SK-N-SH (cell line): ENCODE data around the gene VIL1. TPM values are rescaled to one million over a fixed set of nuclear protein-coding genes. Genes with fewer than 3 reads are reported as not detected.

Experiments
- CTCF ChIA-PET: fragments of 300-600, 350-600 bp; formaldehyde crosslinking; extraction: SDS; loops from one replicate; lab custom pipeline; 2021; lab: Yijun Ruan, JAX
- POLR2A ChIA-PET: fragments of 350-600 bp; sonication (Branson Sonifier 250); formaldehyde crosslinking; extraction: SDS; loops from one replicate; lab custom pipeline; 2020; ENCODE audit warnings: antibody characterized with exemption, inconsistent platforms; lab: Yijun Ruan, JAX
- DNase-seq: peaks from one replicate; pipeline ENCODE4 v3.0.0; 2012
- H2AFZ ChIP-seq: fragments of 200-600 bp; sonication (generic); 2 replicates; pipeline ENCODE4 v1.8.1; 2016; ENCODE audit warnings: antibody characterized with exemption, mild to moderate bottlenecking, low read depth
- H3F3A ChIP-seq: fragments of 200-600 bp; sonication (generic); replicated peaks from 2 replicates; pipeline ENCODE3; 2016; ENCODE audit warnings: antibody characterized with exemption, mild to moderate bottlenecking; ENCODE audit not compliant: insufficient read depth
- H3K27ac ChIP-seq, 2 experiments: fragments of 200-500 bp in 1 of 2; fragments of 200-600 bp in 1 of 2; sonication (Bioruptor generic) in 1 of 2; sonication (generic), shearing (Covaris generic) in 1 of 2; 2 replicates each; pipeline versions ENCODE4 v1.5.1 to v1.6.1; 2014 to 2016; ENCODE audit warnings: low read depth in 2 of 2, inconsistent platforms in 1 of 2, low read length in 1 of 2, mild to moderate bottlenecking in 1 of 2, mixed read lengths in 1 of 2
- H3K27me3 ChIP-seq: fragments of 200-600 bp; sonication (generic), shearing (Covaris generic); 2 replicates; pipeline ENCODE4 v1.6.1; 2016; ENCODE audit warnings: mixed run types; ENCODE audit not compliant: insufficient read depth
- H3K36me3 ChIP-seq, 2 experiments: fragments of 200-500 bp in 1 of 2; fragments of 200-600 bp in 1 of 2; sonication (Bioruptor generic) in 1 of 2; sonication (generic) in 1 of 2; replicated peaks in 1 of 2; 2 replicates each; pipeline versions ENCODE3 to v1.5.1; 2014 to 2016; ENCODE audit warnings: low read length in 1 of 2, mild to moderate bottlenecking in 1 of 2; ENCODE audit not compliant: insufficient read depth in 2 of 2, control insufficient read depth in 1 of 2
- H3K4me1 ChIP-seq, 2 experiments: fragments of 200-500 bp in 1 of 2; fragments of 200-600 bp in 1 of 2; sonication (Bioruptor generic) in 1 of 2; sonication (generic), shearing (Covaris generic) in 1 of 2; 2 replicates each; pipeline versions ENCODE4 v1.5.1 to v1.6.1; 2014 to 2016; ENCODE audit warnings: low read depth in 1 of 2, low read length in 1 of 2, mixed run types in 1 of 2; ENCODE audit not compliant: insufficient read depth in 2 of 2, control insufficient read depth in 1 of 2
- H3K4me2 ChIP-seq: fragments of 200-600 bp; sonication (generic), shearing (Covaris generic); 2 replicates; pipeline ENCODE4 v1.6.1; 2017; ENCODE audit warnings: mixed run types
- H3K4me3 ChIP-seq, 2 experiments: fragments of 200-500 bp in 1 of 2; fragments of 200-600 bp in 1 of 2; sonication (Bioruptor generic) in 1 of 2; sonication (generic), shearing (Covaris generic) in 1 of 2; 2 replicates each; pipeline versions ENCODE4 v1.5.1 to v1.8.1; 2014 to 2016; ENCODE audit warnings: low read depth in 2 of 2, inconsistent platforms in 1 of 2, low read length in 1 of 2, mild to moderate bottlenecking in 1 of 2, mixed read lengths in 1 of 2, moderate library complexity in 1 of 2
- H3K79me2 ChIP-seq: fragments of 200-600 bp; sonication (generic); 2 replicates; pipeline ENCODE4 v1.8.1; 2017; ENCODE audit warnings: mild to moderate bottlenecking; ENCODE audit not compliant: insufficient read depth
- H3K9ac ChIP-seq: fragments of 200-600 bp; sonication (generic); 2 replicates; pipeline ENCODE4 v1.6.1; 2017; ENCODE audit warnings: mixed run types
- H3K9me2 ChIP-seq: fragments of 200-600 bp; sonication (generic); 2 replicates; pipeline ENCODE4 v1.6.1; 2017; ENCODE audit warnings: mixed run types
- H3K9me3 ChIP-seq: fragments of 200-600 bp; sonication (generic); 2 replicates; pipeline ENCODE4 v1.6.1; 2017; ENCODE audit warnings: mixed run types, mild to moderate bottlenecking, moderate library complexity
- H4K20me1 ChIP-seq: fragments of 200-600 bp; sonication (generic); 2 replicates; pipeline ENCODE4 v1.6.1; 2017; ENCODE audit warnings: mild to moderate bottlenecking, mixed run types; ENCODE audit not compliant: insufficient read depth
- CHD2 ChIP-seq: fragments of 150-350 bp; IDR thresholded peaks from 2 replicates; pipeline ENCODE4 v1.6.1; 2018; ENCODE audit warnings: low read length; ENCODE audit not compliant: partially characterized antibody
- CTCF ChIP-seq: fragments of 200-600 bp; sonication (generic); IDR thresholded peaks from 2 replicates; pipeline ENCODE4 v1.6.1; 2017; ENCODE audit warnings: antibody characterized with exemption, mild to moderate bottlenecking, moderate library complexity
- EP300 ChIP-seq, 2 experiments: IDR thresholded peaks; 2 replicates each; pipeline versions ENCODE4 v1.4.0 to v1.6.1; 2012; ENCODE audit warnings: borderline replicate concordance in 1 of 2, low read depth in 1 of 2, low read length in 1 of 2
- FOSL2 ChIP-seq: IDR thresholded peaks from 2 replicates; pipeline ENCODE4 v1.4.0; 2012; ENCODE audit warnings: low read depth, mild to moderate bottlenecking, moderate library complexity, borderline replicate concordance
- GABPA ChIP-seq: IDR thresholded peaks from 2 replicates; pipeline ENCODE4 v1.4.0; 2012; ENCODE audit warnings: low read depth, mild to moderate bottlenecking
- NRF1 ChIP-seq: IDR thresholded peaks from 2 replicates; pipeline ENCODE4 v1.6.1; 2012; ENCODE audit warnings: low read depth, mild to moderate bottlenecking, low read length
- RFX5 ChIP-seq: IDR thresholded peaks from 2 replicates; pipeline ENCODE4 v1.6.1; 2012; ENCODE audit warnings: mild to moderate bottlenecking, improper control_type of control experiment, low read length
- RXRA ChIP-seq: IDR thresholded peaks from 2 replicates; pipeline ENCODE4 v1.4.0; 2012; ENCODE audit warnings: low read depth, mild to moderate bottlenecking, borderline replicate concordance
- TCF12 ChIP-seq: IDR thresholded peaks from 2 replicates; pipeline ENCODE4 v1.4.0; 2012
- USF2 ChIP-seq: fragments of 150-350 bp; IDR thresholded peaks from 2 replicates; pipeline ENCODE4 v1.6.1; 2017; ENCODE audit warnings: antibody characterized with exemption, low read length, low read depth, borderline replicate concordance
- WGBS: methylation state at CpG from one replicate; pipeline ENCODE4 v1.1.6; 2017; ENCODE audit warnings: low lambda C conversion rate; 5-methylcytosine and 5-hydroxymethylcytosine counted together
- polyA plus RNA-seq, 3 experiments: library from polyadenylated mRNA; depleted of rRNA; stranded (reverse); fragments of >200 nt; gene quantifications; 2 replicates each; pipeline ENCODE4 v1.2.3, GENCODE V29; 2012
- TF ChIP-seq, protein P1 (sequence below): IDR thresholded peaks from 2 replicates; pipeline ENCODE4 v1.4.0; 2012; ENCODE audit warnings: low read depth, borderline replicate concordance

VIL1 gene
- polyA plus RNA-seq, 1 of the 3 experiments (the other 2 are of a cell fraction), result under 0.01 TPM

DNA sequence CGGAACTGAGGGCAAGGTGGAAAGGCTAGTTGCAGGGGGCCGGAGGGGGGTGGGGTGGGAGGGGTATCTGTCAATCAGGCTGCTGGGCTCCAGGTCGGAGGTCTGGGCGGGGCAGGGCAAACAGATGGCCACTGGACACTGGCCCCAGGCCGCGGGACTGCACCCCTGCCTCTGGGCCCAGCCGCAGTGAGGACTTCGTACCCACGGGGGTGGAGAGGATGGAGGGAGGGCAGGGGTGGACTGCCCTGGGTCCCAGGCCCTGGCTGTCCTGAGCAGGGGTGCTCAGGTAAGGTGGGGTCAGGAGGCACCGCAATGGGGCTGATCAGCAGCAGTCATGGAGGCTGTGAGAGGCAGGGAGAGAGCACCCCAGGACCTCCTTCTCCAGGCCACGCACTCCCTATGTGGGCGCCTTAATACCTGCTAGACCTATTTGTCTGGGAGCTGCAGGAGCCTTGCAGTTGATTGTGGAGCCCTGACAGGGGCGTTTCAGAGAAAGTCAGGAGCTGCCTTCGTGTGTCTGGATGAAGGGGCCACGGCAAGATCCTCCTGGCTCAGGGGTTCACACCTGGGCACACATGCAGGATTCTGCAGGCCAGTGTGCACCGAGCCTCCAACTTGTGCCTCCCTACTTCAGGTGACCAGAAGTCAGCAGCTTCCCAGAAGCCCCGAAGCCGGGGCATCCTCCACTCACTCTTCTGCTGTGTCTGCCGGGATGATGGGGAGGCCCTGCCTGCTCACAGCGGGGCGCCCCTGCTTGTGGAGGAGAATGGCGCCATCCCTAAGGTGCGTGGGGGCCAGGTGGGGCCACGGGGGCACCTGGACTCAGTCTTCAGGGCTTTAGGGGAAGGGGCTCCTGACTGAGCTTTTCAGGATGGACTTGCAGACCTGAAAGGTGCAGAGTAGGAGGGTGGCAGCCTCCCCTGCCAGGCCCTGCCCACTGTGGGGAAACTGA is 17.7 kb upstream of the VIL1 start (continued):
- TF ChIP-seq USF2, result no peak
- no peak for TF ChIP-seq EP300 (IDR thresholded peaks at IDR 0.05; ENCODE audit: borderline replicate concordance in 1 of 2, low read depth in 1 of 2, low read length in 1 of 2)
- TF ChIP-seq CHD2, result no peak
- TF ChIP-seq, protein P1, sequence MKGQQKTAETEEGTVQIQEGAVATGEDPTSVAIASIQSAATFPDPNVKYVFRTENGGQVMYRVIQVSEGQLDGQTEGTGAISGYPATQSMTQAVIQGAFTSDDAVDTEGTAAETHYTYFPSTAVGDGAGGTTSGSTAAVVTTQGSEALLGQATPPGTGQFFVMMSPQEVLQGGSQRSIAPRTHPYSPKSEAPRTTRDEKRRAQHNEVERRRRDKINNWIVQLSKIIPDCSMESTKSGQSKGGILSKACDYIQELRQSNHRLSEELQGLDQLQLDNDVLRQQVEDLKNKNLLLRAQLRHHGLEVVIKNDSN, result no peak
- TF ChIP-seq FOSL2, result no peak
- no peak for TF ChIP-seq GABPA
- TF ChIP-seq CTCF, result no peak
- TF ChIP-seq NRF1, result no peak
- TF ChIP-seq RFX5, result no peak
- TF ChIP-seq, all 33 proteins: peak for 0

- peaks cover 5% of the 10 kb centered on the region; the same call in 1 of the 2 replicates for H4K20me1 ChIP-seq
- H3K9ac ChIP-seq, result no peak overlapping the region
- no peak for DNase-seq
- H3K4me2 ChIP-seq, result peak overlapping the region; percentile 89
- peaks cover 0 to 33% of the 10 kb centered on the region in 2 experiments for H3K36me3 ChIP-seq
- no peaks in the 10 kb centered on the region for H3K9me3 ChIP-seq
- peaks cover 42% of the 10 kb centered on the region for H3K79me2 ChIP-seq
- no peak for TF ChIP-seq RXRA
- no peak for TF ChIP-seq TCF12
- no peaks in the 10 kb centered on the region for H3K9me2 ChIP-seq
- POLR2A ChIA-PET, result no interaction called here
- H3K27me3 ChIP-seq, result no peaks in the 10 kb centered on the region
- peaks cover 26 to 35% of the 10 kb centered on the region in 2 experiments; a peak in 3 of 4 replicates for H3K4me1 ChIP-seq
- 91% methylated on average over 5 of the region's 9 CpGs for WGBS
- H3F3A ChIP-seq, result peaks cover 20% of the 10 kb centered on the region
- H2AFZ ChIP-seq, result no peak overlapping the region
- H3K4me3 ChIP-seq, result no peak overlapping the region
- CTCF ChIA-PET, result interaction anchor here (1.5 to 1.9 kb wide), 2 partner anchors 64 to 131 kb away, joined by 4 to 6 read pairs; no protein-coding TSS in a partner anchor
- no peak overlapping the region for H3K27ac ChIP-seq
Measured at GRCh38 chr2:218401890-218402289, 17.0 kb upstream of the VIL1 start.
